ENCODE data around the gene ADIRF. TPM values are rescaled to one million over a fixed set of nuclear protein-coding genes. Genes with fewer than 3 reads are reported as not detected.

Gene ADIRF
- total and polyA plus RNA-seq, 10 of the 15 experiments (the other 5 are each of a cell fraction or from before 2014, with no cell fraction given), result 0.12 to 2.5 (median 0.70) TPM; not detected in 2

DNA sequence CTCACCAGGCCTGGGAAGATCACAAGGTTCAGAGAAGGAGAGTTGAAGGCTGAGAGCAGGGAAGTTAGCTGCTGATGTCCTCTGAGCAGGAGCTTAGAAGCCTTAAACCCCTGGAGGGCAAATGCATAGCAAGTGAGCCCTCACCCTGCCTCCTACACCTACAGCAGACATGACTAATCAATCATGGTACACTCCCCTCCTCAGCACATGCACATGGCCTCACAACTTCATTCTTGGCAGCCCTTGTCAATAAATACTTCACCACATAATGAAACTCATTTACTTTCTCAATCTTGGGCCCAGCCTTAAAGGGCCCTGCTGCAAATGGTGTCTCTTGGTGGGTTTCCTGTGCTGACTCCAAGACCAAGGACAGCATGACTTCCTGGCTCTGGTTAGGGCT, 23.8 kb upstream of the ADIRF start:
- ChIA-PET SMC1A (ENCODE audit: uncharacterized antibody, unreplicated experiment) (interaction anchor here (0.6 kb wide), 1 partner anchor 563 kb away, joined by 3 read pairs; no protein-coding TSS in a partner anchor), RAD21 (ENCODE audit: unreplicated experiment) (no interaction called here), CTCF (interaction anchor here (1.8 kb wide), 1 partner anchor 16 kb away, joined by 7 read pairs; no protein-coding TSS in a partner anchor), POLR2A (no interaction called here)
- H3K27ac ChIP-seq (ENCODE audit: control insufficient read depth, insufficient read depth), result no peak overlapping the region
- DNase-seq (ENCODE audit: low read depth, low spot score), result no peak
- H3K4me2 ChIP-seq (ENCODE audit: control insufficient read depth, insufficient read depth), result no peak overlapping the region
- in situ Hi-C loops (cut with MboI) (no loop called here), intact Hi-C loops (cut with micrococcal nuclease; ENCODE audit: unreplicated experiment) (no loop called here)
- no peaks in the 10 kb centered on the region for H3K79me2 ChIP-seq (ENCODE audit: control insufficient read depth, insufficient read depth, low read length)
- ATAC-seq, result no peak
- no peaks in the 10 kb centered on the region; the same call in 1 of the 2 replicates for H3K4me1 ChIP-seq (ENCODE audit: control insufficient read depth, insufficient read depth, low read length)
- no peaks in the 10 kb centered on the region for H3K9me3 ChIP-seq (replicated peaks; ENCODE audit: control insufficient read depth, insufficient read depth, low read length)
- BruUV-seq (replicated peaks), result no TSS peak
- TF ChIP-seq LARP7 (IDR thresholded peaks at IDR 0.05) (no peak), ATF2 (IDR thresholded peaks at IDR 0.05; ENCODE audit: low read length) (no peak), ZNF274 (IDR thresholded peaks at IDR 0.05; ENCODE audit: insufficient read depth, insufficient read length) (no peak), CBX5 (IDR thresholded peaks at IDR 0.05; ENCODE audit: low read depth) (no peak), ZNF687 (IDR thresholded peaks at IDR 0.05) (no peak), ZBTB4 (CRISPR knock-in tag; IDR thresholded peaks at IDR 0.05) (no peak), DPF2 (IDR thresholded peaks at IDR 0.05) (no peak), ZSCAN29 (IDR thresholded peaks at IDR 0.05) (no peak)
- TF ChIP-seq, protein P1, sequence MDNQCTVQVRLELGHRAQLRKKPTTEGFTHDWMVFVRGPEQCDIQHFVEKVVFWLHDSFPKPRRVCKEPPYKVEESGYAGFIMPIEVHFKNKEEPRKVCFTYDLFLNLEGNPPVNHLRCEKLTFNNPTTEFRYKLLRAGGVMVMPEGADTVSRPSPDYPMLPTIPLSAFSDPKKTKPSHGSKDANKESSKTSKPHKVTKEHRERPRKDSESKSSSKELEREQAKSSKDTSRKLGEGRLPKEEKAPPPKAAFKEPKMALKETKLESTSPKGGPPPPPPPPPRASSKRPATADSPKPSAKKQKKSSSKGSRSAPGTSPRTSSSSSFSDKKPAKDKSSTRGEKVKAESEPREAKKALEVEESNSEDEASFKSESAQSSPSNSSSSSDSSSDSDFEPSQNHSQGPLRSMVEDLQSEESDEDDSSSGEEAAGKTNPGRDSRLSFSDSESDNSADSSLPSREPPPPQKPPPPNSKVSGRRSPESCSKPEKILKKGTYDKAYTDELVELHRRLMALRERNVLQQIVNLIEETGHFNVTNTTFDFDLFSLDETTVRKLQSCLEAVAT (IDR thresholded peaks at IDR 0.05), result no peak
- TF ChIP-seq, protein P2, sequence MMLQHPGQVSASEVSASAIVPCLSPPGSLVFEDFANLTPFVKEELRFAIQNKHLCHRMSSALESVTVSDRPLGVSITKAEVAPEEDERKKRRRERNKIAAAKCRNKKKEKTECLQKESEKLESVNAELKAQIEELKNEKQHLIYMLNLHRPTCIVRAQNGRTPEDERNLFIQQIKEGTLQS (IDR thresholded peaks at IDR 0.05; ENCODE audit: borderline replicate concordance, extremely low read depth, low read depth, low read length), result no peak
- no peak overlapping the region for H3K9ac ChIP-seq (ENCODE audit: control insufficient read depth, insufficient read depth, low read length)
- H2AFZ ChIP-seq (ENCODE audit: control insufficient read depth, low read depth, low read length), result no peak overlapping the region
- no peak overlapping the region for H3K4me3 ChIP-seq
- H3K36me3 ChIP-seq (ENCODE audit: control insufficient read depth in 2 of 2, insufficient read depth in 2 of 2, low read length in 1 of 2), result no peaks in the 10 kb centered on the region
- H3K27me3 ChIP-seq (replicated peaks in 1 of 2; ENCODE audit: control insufficient read depth in 2 of 2, insufficient read depth in 2 of 2, low read length in 1 of 2), result no peaks in the 10 kb centered on the region
- H4K20me1 ChIP-seq (ENCODE audit: control insufficient read depth, insufficient read depth), result no peaks in the 10 kb centered on the region
- FAIRE-seq, result no peak

Data from GM12878 (cell line).